ENCODE data around the gene CYB5R3. TPM values are rescaled to one million over a fixed set of nuclear protein-coding genes. Genes with fewer than 3 reads are reported as not detected.

The CYB5R3 gene
- total RNA-seq, 1 donor from 2014 or later = 383 TPM

DNA sequence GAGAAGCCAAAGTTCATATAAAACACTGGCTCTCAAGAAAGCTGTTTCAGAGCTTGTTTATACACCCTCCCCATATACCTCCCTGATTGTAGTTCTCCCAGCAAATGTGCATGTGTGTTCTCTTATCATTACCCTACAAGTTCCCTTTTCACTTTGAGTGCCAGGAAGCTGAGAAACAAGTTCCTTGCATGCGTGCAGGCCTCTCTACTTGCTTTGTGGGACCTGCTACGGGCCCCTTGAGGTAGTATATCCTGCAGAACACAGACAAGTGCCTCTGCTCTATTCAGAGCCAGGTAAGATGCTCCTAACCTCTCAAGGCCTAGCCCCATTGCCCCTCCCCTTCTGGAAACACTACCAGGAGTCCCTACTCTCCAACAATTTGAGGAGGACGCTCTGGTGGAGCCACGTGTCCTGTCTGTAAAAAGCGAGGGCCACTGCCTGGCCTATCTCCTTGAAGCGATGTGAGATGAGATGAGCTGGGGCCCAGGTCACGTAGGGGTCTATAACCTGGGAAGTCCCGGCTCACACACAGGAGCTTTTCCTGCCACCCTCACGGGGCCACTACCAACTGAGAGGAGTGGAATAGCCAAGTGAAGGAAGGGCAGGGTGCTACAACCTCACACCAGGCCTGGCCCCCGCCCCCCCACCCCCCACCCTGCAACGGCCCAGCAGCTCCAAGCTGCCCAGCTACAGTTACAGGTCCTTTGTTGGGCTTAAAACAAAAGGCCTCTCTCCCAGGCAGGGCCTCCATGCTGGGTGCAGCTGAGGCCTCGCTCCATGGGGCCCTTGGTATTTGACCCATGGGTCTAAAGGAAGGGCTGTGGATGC lies 6.2 kb downstream of the CYB5R3 start:
- H3K4me1 Mint-ChIP-seq (ENCODE audit: low read depth) = peaks cover 84% of the 10 kb centered on the region
- H3K27me3 Mint-ChIP-seq (ENCODE audit: low read depth) = no peaks in the 10 kb centered on the region
- H3K4me3 Mint-ChIP-seq (ENCODE audit: unreplicated experiment) = no peak overlapping the region
- peak overlapping the region; percentile 83 for H3K27ac Mint-ChIP-seq (ENCODE audit: unreplicated experiment)
- TF ChIP-seq, protein P1, sequence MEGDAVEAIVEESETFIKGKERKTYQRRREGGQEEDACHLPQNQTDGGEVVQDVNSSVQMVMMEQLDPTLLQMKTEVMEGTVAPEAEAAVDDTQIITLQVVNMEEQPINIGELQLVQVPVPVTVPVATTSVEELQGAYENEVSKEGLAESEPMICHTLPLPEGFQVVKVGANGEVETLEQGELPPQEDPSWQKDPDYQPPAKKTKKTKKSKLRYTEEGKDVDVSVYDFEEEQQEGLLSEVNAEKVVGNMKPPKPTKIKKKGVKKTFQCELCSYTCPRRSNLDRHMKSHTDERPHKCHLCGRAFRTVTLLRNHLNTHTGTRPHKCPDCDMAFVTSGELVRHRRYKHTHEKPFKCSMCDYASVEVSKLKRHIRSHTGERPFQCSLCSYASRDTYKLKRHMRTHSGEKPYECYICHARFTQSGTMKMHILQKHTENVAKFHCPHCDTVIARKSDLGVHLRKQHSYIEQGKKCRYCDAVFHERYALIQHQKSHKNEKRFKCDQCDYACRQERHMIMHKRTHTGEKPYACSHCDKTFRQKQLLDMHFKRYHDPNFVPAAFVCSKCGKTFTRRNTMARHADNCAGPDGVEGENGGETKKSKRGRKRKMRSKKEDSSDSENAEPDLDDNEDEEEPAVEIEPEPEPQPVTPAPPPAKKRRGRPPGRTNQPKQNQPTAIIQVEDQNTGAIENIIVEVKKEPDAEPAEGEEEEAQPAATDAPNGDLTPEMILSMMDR (IDR thresholded peaks at IDR 0.05) = no peak
- H3K9me3 Mint-ChIP-seq (ENCODE audit: low read depth) = no peaks in the 10 kb centered on the region
- H3K36me3 Mint-ChIP-seq (ENCODE audit: low read depth) = no peaks in the 10 kb centered on the region
- DNase-seq (ENCODE audit: low spot score) = no peak

DNA sequence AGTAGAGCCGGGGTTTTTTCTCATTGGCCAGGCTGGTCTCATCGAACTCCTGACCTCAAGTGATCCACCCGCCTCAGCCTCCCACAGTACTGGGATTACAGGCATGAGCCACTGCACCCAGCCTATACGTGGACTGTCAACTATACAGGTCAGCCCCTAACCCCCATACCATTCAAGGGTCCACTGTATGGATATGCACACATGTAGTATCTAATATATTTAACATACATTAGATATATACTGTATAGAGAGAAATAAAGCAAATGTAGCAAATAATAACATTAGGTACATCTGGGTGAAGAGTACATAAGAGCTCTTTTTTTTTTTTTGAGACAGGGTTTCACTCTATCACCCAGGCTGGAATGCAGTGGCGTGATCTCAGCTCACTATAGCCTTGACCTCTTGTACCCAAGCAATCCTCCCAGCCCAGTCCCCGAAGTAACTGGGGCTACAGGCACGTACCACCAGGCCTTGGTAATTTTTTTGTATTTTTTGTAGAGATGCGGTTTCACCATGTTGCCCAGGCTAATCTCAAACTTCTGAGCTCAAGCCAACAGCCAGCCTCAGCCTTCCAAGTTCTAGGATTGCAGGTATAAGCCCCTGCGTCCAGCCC lies 7.3 kb downstream of the CYB5R3 start:
- DNase-seq (ENCODE audit: low spot score) = no peak
- no peak overlapping the region for H3K4me3 Mint-ChIP-seq (ENCODE audit: unreplicated experiment)
- H3K27me3 Mint-ChIP-seq (ENCODE audit: low read depth) = no peaks in the 10 kb centered on the region
- H3K27ac Mint-ChIP-seq (ENCODE audit: unreplicated experiment) = peak overlapping the region; percentile 83
- H3K36me3 Mint-ChIP-seq (ENCODE audit: low read depth) = no peaks in the 10 kb centered on the region
- H3K4me1 Mint-ChIP-seq (ENCODE audit: low read depth) = peaks cover 78% of the 10 kb centered on the region
- no peaks in the 10 kb centered on the region for H3K9me3 Mint-ChIP-seq (ENCODE audit: low read depth)
- TF ChIP-seq, protein P1 (IDR thresholded peaks at IDR 0.05) = no peak

DNA sequence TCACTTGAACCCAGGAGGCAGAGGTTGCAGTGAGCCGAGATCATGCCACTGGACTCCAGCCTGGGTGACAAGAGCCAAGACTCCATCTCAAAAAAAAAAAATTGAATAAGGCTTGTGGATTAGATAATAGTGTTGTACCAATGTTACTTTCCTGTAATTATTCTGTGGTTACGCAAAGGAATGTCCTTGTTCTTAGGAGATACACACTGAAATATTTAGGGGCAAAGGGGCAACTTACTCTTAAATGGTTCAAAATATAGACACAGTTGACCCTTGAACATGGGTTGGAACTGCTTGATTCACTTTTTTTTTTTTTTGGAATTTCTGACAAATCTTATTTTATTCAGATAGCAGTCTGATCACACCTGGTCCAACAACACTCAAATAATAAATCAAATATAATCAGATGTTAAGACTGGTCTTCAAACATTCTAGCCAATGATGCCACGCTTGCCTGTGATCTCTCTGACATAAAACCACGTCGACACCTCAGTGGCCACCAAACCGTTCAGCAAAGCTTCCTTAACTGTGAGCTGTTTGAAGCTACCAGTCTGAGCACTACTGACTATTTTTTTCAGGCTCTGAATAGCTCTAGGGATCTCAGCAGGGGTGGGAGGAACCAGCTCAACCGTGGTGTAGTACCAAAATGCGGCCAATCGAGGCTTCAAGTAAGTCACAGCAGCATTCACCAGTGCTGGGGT lies 9.5 kb downstream of the CYB5R3 start:
- TF ChIP-seq, protein P1 (IDR thresholded peaks at IDR 0.05) = no peak
- no peak for DNase-seq (ENCODE audit: low spot score)
- Mint-ChIP-seq H3K27ac (ENCODE audit: unreplicated experiment) (peak overlapping the region; percentile 84), H3K9me3 (ENCODE audit: low read depth) (no peaks in the 10 kb centered on the region), H3K4me1 (ENCODE audit: low read depth) (peaks cover 73% of the 10 kb centered on the region), H3K36me3 (ENCODE audit: low read depth) (no peaks in the 10 kb centered on the region), H3K27me3 (ENCODE audit: low read depth) (no peaks in the 10 kb centered on the region), H3K4me3 (ENCODE audit: unreplicated experiment) (no peak overlapping the region)

DNA sequence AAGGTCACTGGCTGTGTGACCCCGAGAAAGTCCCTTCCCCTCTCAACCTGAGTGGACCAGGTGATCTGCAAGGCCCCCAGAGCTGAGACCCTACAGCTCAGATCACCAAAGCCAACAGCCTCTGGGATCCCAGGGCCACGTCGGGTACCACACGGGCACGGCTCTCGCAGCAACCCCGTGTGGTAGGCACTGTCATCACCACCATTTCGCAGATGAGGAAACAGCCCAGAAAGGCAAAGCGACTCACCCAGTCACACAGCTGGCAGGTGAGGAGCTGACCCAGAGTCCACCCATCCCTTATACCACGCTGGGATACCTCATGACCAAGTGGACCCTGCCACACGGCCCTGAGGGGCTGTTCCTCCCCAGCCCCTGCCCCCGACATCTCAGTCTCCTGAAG lies 11.6 kb downstream of the CYB5R3 start:
- TF ChIP-seq, protein P1 (IDR thresholded peaks at IDR 0.05) = no peak
- Mint-ChIP-seq H3K4me3 (ENCODE audit: unreplicated experiment) (no peak overlapping the region), H3K27me3 (ENCODE audit: low read depth) (no peaks in the 10 kb centered on the region), H3K4me1 (ENCODE audit: low read depth) (peaks cover 54% of the 10 kb centered on the region), H3K27ac (ENCODE audit: unreplicated experiment) (peak overlapping the region; percentile 96), H3K9me3 (ENCODE audit: low read depth) (no peaks in the 10 kb centered on the region), H3K36me3 (ENCODE audit: low read depth) (peaks cover 3% of the 10 kb centered on the region)
- no peak for DNase-seq (ENCODE audit: low spot score)

DNA sequence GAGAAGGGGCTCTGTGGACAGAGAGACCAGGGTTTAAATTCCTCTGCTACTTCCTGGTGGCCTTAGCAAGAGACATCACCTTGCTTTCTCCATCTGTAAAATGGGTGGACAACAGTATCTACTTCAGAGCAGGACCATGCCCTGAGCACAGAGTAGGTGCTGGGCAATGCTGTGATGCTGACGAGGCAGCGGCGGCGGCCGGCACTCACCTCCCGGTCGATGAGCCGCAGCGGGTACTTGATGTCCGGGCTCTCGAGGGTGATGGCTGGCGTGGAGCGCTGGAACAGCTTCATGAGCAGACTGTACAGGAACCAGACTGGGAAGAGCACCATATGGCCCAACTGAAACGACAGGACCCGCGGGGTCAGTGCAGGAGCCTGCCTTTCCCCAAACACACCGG lies 12.7 kb downstream of the CYB5R3 start:
- TF ChIP-seq, protein P1 (IDR thresholded peaks at IDR 0.05) = no peak
- no peaks in the 10 kb centered on the region for H3K9me3 Mint-ChIP-seq (ENCODE audit: low read depth)
- H3K36me3 Mint-ChIP-seq (ENCODE audit: low read depth) = peaks cover 6% of the 10 kb centered on the region
- no peak overlapping the region for H3K4me3 Mint-ChIP-seq (ENCODE audit: unreplicated experiment)
- no peaks in the 10 kb centered on the region for H3K27me3 Mint-ChIP-seq (ENCODE audit: low read depth)
- peak overlapping the region; percentile 96 for H3K27ac Mint-ChIP-seq (ENCODE audit: unreplicated experiment)
- H3K4me1 Mint-ChIP-seq (ENCODE audit: low read depth) = peaks cover 47% of the 10 kb centered on the region
- no peak for DNase-seq (ENCODE audit: low spot score)
